HG03521 (cell line): Measurements from ENCODE around the gene NR5A2.

Experiments
- ATAC-seq: cut with Tn5 transposase; IDR thresholded peaks from one replicate; pipeline ENCODE4 v1.9.1; 2021; ENCODE audit warnings: mild to moderate bottlenecking, moderate library complexity; ENCODE audit not compliant: unreplicated experiment

The NR5A2 gene

GRCh38 chr1:200035956-200036618 lies 8.6 kb downstream of the NR5A2 start:
- ATAC-seq: no peak

GRCh38 chr1:200036619-200037270 lies 9.2 kb downstream of the NR5A2 start:
- no peak for ATAC-seq

DNA sequence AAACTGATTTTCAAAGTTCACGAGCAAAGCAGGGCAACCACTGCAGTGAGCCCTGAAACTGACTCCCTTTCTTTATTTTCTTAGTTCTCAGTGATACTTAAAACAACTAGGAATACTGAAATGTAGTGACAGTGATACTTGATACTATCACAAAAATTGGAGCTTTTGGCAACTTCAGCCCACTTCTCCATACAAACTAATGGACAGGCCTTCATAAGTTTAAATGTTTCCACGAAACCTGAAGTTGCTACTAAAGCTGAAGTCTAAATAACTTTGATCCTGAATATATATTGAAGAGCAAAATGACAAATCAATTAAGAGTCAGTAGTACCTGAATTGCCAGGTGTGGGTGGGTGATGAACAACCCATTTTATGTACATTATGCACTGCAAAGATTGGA lies 10.0 kb downstream of the NR5A2 start:
- no peak for ATAC-seq

DNA sequence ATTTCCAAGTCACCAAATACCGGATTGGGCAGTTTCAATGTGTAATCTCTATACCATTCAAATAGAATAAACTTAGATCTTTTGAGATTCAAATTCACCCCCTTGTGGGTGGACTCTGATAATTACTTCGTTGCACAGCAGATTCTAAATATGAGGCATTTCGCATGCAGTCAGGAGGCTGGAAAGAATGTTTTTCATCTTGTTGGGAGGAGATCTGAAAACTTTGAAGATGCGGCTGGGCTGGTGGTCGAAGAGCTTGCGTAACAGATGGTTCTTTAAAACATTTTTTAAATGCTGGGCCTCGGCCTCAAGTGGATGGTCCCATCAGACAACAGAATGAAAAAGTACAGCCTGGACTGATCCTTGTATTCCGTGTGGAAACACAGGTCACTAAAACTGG lies 10.4 kb downstream of the NR5A2 start:
- no peak for ATAC-seq

DNA sequence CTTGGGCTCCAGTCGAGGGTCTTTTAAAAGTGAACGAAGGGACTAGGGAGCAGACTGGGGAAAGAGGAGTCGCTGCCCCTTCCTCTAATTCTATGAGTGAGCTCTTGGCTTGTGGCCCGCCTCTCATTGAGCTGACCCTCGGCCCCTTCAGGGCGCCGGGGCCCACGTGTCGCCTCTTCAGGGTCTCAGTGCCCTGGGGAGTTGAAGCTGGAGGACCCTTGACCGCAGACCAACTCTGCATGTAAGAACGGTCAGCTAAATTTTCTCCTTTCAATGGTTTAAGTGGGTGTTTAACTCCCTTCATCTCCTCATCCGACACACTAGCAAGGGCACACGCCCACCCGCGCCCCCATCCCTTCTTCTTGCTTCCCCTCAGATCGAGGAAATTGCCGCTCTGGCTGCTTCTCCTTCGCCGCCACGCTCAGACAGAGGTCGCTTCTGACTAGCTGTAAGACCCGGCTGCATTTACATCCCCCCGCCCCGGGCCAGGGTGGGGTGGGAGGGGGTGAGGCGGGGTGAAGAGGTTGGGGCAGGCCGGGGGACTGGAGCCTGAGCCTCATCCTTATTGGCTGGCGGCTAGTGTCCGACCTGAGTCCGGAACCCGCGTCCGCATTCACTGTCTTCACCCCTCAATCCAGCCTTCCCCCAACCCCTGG lies 10.9 kb downstream of the NR5A2 start:
- no peak for ATAC-seq

GRCh38 chr1:200038981-200039848 lies 11.7 kb downstream of the NR5A2 start:
- no peak for ATAC-seq

- ATAC-seq: no peak
These were observed 12.5 kb downstream of the NR5A2 start for GRCh38 chr1:200039849-200040474.

GRCh38 chr1:200040481-200041138 lies 13.1 kb downstream of the NR5A2 start:
- no peak for ATAC-seq

DNA sequence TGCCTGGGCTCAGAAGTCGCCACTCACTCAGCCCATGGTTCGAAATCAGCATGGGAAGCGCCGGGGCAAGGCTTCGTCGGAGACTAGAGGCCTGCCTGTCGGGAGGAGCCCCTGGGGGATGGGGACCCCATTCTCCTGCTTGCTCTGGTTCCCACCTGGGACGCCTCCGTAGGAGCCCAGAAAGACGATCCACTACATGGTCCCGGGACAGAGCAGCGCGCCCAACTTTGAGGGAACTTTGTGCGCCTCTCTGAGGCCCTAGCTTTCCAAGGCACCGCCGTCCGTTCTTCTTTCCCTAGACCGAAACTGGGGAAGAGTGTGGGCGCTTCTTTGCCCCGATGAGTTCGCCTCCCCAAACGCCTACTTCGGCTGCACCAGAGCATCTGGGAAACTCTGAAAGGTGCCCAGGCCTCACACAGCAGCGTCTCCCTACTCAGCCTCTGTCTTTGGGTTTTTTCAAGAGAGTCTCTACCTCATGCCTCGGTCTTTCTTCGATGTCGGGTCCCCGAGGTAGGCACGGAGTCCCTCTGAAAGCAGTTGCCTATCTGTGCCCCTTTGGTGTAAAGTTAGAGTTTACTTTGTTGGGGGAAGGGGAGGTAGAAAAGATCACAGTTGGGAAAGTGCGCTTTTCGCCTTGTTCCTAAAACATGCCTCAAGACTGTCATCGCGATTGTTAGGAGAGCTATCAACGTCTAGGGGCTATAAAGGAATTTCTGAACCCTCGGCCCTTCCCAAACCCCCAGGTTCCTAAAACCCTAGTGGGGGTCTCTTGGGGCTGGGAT lies 14.0 kb downstream of the NR5A2 start:
- ATAC-seq: no peak

GRCh38 chr1:200042119-200042551 lies 14.6 kb downstream of the NR5A2 start:
- no peak for ATAC-seq

DNA sequence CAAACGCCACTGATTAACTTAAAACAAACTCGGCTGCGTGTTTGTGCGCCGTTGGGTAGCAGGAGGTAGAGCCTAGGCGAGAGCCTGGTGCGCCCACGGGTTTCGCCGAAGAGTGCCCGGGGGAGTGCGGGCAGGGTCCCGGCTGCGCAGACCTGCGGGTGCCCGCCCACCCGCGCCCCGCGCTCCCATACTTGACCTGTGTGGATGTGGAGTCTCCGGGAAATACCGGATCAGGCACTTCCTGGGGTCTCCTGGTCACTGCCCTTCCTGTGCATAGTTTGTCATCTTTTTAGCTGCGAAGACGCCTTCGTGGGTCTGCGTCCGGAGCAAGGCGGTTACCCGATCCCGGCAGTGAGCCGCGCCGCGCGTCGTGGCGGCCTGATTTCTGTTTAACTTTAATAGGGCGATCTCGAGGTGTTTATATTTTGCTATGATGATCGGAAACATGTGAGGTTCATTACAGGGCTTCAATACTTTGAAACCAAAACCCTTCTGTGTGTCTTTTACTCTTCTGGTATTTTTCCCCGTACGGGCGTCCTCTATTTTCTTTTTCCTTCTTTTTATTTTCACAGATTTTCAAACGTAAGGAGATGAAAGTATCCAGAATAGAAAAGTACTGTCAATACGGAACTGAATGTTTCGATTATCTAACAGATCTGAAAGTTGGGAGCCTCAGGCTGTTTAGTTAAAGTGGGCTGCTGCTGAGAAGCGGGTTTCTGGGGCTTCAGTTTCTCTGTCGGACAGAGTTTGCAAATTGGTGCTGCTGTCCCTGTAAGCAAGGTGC lies 15.2 kb downstream of the NR5A2 start:
- no peak for ATAC-seq

DNA sequence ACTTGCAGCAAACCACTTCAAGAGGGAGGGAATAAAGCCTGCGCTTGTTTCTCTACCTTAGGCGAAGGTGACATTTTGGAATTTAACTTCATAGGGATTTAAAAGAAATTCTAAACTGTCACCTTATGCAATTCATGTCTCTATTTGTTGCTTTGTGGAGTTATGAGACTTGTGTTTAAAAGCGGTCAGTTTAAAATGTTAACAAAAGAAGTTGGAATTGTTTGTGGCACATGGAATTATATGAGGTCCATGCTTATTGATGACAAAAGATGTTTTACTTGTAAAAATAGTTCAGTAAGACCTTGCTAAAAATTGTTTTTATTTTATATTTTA lies 15.8 kb downstream of the NR5A2 start:
- ATAC-seq: no peak

DNA sequence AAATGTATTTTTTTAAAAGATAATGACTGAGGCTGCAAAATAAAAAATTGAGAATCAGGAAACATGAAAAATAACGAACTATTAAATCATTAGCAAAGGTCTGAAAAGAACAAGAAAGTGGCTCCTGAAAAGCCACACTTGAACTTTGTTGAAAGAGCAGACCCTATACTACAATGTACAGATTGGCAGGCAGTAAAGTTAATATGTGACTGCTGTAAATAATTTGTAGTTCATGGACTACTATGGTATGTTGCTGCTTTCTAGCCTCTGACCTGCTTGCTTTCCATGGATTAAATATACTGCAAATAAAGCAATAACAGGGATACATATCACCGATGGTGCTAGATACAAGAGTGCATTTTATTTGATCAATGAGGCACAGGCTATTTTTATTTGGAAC lies 18.6 kb downstream of the NR5A2 start:
- no peak for ATAC-seq

GRCh38 chr1:200048244-200048643 lies 20.7 kb downstream of the NR5A2 start:
- ATAC-seq: no peak

GRCh38 chr1:200049810-200050209 lies 22.3 kb downstream of the NR5A2 start:
- ATAC-seq: no peak

DNA sequence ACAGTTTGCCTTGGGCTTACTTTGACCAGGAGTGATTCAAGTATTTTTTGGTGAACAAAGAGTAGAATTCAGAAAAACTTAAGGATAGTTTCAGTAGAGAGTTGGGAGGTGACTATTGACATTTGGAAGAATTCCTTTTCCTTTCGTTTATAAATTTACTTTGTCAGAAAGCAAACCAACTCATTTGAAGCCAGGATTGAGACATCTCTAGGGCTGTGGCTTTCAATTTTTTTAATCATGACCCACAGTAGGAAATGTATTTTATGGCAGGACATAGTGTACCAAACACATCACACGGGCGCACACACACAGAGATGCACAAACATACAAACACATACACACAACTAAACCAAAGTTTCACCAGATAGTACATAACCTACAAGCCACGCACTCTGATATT lies 24.1 kb downstream of the NR5A2 start:
- ATAC-seq: no peak

DNA sequence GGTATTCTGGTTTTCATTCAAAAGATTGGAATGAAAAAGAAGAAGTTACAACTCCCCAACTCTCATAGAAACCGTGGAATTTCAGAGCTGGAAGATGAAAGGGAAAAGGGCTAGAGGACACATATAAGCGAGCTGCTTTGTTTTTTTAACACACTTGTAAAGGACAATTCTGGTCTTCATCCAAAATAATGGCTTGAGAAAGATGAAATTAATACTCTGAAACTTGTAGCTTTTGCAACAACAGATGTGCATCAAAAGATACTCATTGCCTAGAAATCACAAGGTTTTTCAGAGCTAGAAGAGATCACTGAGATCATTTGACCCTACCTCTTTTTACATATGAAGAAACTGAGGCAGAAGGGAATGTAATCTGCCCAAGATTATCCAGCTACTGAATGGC lies 25.6 kb downstream of the NR5A2 start:
- ATAC-seq: no peak

DNA sequence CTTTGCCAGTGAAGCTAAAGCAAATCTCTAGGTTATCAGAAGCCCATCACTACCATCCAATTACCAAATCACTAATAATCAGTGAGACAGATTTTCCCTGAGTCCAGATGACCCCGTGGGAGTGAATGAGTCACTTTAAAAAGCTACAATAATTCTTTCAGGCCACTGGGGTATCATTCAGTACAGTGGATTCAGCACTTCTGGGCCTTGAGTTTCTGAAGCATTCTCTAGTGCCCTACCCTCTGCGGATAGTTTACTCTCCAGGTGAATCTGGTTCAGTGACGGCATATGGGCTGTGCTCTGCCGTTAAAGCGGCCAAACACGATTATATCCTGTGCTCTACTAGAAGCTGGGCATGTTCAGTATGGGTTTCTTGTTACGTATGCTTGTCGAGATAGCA lies 26.1 kb downstream of the NR5A2 start:
- ATAC-seq: no peak

- no peak for ATAC-seq
These were observed 30.8 kb downstream of the NR5A2 start for GRCh38 chr1:200058341-200058740.
